Activated naive CD8-positive, alpha-beta T cell treated with anti-CD3 and anti-CD28 coated beads, Interleukin-2, amount 50 U/mL, for 24 hours (primary cell): ENCODE measurements around the gene TBC1D17.

Source experiments
- ATAC-seq: fragments of 150-1000 bp; cut with Tn5 transposase; one replicate; pipeline ENCODE4 v1.10.0; 2021
- DNase-seq: peaks from one replicate; pipeline ENCODE4 v3.0.0; 2021
- H3K27ac Mint-ChIP-seq: one replicate; pipeline ENCODE4 v1.8.0; 2021; ENCODE audit warnings: mild to moderate bottlenecking, mixed read lengths
- H3K27me3 Mint-ChIP-seq: one replicate; pipeline ENCODE4 v1.8.0; 2021; ENCODE audit warnings: mixed read lengths
- H3K36me3 Mint-ChIP-seq: one replicate; pipeline ENCODE4 v1.8.0; 2021; ENCODE audit warnings: low read depth, mixed read lengths
- H3K4me1 Mint-ChIP-seq: one replicate; pipeline ENCODE4 v1.8.0; 2021; ENCODE audit warnings: mixed read lengths
- H3K4me3 Mint-ChIP-seq: one replicate; pipeline ENCODE4 v1.8.0; 2021; ENCODE audit warnings: mild to moderate bottlenecking, moderate library complexity, mixed read lengths
- H3K9me3 Mint-ChIP-seq: one replicate; pipeline ENCODE4 v1.8.0; 2021; ENCODE audit warnings: mixed read lengths

The TBC1D17 gene

DNA sequence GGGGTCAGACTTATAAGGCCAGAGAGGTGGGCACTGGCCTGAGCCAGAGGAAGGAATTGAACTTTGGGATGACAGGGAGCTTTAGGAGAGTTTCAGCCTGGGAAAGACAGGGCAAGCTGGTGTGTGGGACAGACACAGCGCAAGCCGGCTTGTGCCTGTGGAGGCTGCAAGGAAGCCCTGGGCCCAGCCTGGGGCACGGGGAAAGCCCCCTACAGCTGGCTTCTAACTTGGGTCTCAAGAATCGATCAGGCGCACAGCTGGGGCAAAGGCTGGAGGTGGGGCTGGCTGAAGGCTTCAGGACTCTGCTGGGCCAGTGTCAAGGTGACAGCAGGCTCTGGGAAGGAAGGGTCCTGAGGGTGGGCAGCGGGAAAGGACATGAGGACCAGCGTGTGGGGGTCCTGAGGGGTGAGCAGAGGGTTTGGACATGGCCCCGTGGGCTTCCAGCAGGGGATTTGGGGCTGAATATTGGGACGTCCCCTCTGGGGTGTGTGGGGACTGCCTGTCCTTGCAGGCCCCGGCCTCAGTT lies 23.6 kb upstream of the TBC1D17 start:
- ATAC-seq, result no peak
- H3K9me3 Mint-ChIP-seq, result peaks cover 9% of the 10 kb centered on the region
- peaks cover 16% of the 10 kb centered on the region for H3K36me3 Mint-ChIP-seq
- no peak for DNase-seq
- no peaks in the 10 kb centered on the region for H3K27me3 Mint-ChIP-seq
- H3K4me1 Mint-ChIP-seq, result peaks cover 38% of the 10 kb centered on the region
- no peak overlapping the region for H3K27ac Mint-ChIP-seq
- H3K4me3 Mint-ChIP-seq, result no peak overlapping the region

DNA sequence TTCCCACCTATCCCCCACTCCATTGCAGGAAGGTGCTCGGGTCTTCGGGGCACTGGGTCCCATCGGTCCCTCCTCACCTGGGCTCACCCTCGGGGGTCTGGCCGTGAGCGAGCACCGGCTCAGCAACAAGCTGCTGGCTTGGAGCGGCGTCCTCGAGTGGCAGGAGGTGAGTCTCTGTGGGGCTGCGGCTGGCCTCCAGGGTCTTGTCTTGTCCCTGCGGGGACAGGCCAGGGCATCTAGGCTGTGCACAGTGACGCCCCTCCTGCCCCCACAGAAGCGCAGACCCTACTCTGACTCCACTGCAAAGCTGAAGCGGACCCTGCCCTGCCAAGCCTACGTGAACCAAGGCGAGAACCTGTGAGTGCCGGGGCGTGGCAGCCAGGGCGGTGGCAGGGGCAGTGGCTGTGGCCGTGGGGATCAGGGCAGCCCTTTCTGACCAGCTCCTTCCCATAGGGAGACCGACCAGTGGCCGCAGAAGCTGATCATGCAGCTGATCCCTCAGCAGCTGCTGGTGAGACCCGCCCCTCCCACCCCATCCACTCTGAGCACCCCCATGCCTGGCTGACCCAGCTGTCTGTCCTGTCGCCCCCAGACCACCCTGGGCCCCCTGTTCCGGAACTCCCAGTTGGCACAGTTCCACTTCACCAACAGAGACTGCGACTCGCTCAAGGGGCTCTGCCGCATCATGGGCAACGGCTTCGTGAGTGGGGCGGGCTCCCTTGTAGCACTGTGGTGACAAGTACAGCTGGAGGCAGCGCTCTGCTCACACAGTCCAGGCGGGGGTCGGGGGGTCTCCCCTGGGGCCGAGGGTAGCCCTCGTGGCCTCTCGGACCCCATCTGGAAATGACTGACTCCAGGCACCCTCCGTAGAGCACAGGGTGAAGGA lies 22.9 kb upstream of the TBC1D17 start:
- DNase-seq (no peak), ATAC-seq (no peak)
- Mint-ChIP-seq H3K27me3 (no peaks in the 10 kb centered on the region), H3K4me1 (peaks cover 32% of the 10 kb centered on the region), H3K36me3 (peaks cover 15% of the 10 kb centered on the region), H3K27ac (no peak overlapping the region), H3K4me3 (no peak overlapping the region), H3K9me3 (peaks cover 5% of the 10 kb centered on the region)

DNA sequence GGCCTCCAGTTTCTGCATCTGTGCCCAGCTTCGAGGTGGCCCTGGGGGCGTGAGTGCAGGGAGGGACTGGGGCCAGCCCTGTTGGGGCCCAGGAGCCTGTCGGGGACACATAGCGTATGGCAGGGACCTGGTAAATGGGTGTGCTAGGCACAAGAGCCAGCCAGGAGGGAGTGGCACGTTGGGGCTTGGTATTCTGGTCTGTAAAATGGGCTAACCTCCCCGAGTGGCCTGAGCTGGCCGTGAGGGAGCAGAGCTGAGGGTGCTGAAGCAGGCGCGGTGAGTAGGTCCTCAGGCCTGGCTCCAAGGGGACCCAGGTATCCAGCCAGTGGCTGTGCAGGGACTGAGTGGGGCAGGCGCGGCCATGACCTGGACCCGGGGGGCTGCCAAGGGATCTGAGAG lies 22.2 kb upstream of the TBC1D17 start:
- H3K4me3 Mint-ChIP-seq, result no peak overlapping the region
- no peaks in the 10 kb centered on the region for H3K9me3 Mint-ChIP-seq
- no peak for DNase-seq
- peak overlapping the region; percentile 22 for H3K27ac Mint-ChIP-seq
- H3K4me1 Mint-ChIP-seq, result peaks cover 26% of the 10 kb centered on the region
- ATAC-seq, result no peak
- H3K36me3 Mint-ChIP-seq, result peaks cover 18% of the 10 kb centered on the region
- no peaks in the 10 kb centered on the region for H3K27me3 Mint-ChIP-seq

DNA sequence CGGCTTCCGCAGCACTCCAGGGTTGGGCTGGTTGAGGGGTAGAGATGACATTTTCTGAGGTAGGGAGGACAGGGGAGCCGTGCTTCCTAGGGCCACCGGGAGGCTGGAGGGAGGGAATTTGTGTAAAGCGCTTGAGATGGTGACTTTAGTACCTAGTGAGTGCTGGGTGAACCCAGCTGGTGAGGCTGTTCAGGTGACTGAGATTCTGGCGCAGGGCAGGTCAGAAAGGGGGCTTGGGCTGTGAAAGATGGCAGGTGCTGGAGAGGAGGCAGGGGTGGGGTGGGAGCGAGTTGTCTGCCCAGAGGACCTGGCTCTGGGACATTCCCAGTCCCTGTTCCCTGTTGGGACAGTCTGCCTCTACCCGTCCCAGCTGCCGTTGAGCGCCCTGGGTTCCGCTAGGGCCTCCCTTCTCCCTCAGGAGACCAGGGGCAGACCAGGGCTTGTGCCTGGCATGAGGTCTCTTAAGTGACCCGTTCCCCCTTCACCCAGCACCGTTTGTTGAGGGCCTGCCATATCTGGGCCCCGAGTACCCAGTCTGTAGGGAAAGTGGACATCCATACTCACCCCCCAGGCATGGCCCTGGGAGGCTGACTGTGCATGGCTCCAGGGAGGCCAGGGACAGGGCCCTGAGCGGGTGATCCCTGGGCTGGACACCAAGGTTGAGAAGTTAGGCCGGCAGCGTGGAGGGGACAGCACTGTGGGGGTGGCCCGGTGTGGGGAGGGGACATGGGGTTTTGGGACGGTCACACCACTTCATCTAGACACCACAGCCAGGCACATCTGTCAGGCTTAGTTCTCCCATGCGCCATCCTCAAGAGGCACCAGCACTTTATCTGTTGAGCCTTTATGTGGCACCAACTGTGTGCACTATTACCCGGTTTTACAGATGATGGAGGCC lies 21.6 kb upstream of the TBC1D17 start:
- DNase-seq (no peak), ATAC-seq (no peak)
- peaks cover 19% of the 10 kb centered on the region for H3K36me3 Mint-ChIP-seq
- H3K9me3 Mint-ChIP-seq, result no peaks in the 10 kb centered on the region
- no peak overlapping the region for H3K4me3 Mint-ChIP-seq
- H3K4me1 Mint-ChIP-seq, result peaks cover 21% of the 10 kb centered on the region
- no peaks in the 10 kb centered on the region for H3K27me3 Mint-ChIP-seq
- H3K27ac Mint-ChIP-seq, result peak overlapping the region; percentile 22

DNA sequence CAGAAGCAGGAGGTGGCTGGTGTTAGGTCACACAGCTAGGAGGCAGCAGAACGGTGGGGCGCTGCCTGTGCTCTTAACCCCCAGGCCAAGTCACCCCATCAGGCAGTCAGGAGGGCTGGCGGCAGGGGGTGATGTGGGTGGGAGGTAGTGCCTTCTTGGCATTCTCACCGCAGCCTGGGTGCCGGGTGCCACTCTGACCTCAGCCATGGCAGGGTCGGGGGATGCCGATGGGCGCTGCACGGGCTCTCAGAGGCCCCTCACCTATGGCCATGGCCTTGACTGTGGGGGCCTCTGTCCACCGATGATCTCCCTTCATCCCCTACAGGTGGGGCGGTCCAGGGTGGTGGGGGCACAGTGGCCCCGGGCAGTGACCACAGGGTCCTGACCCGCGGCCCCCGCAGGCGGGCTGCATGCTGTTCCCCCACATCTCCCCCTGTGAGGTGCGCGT lies 20.9 kb upstream of the TBC1D17 start:
- H3K36me3 Mint-ChIP-seq, result peaks cover 19% of the 10 kb centered on the region
- ATAC-seq (no peak), DNase-seq (no peak)
- peaks cover 21% of the 10 kb centered on the region for H3K4me1 Mint-ChIP-seq
- H3K9me3 Mint-ChIP-seq, result no peaks in the 10 kb centered on the region
- no peak overlapping the region for H3K27ac Mint-ChIP-seq
- H3K27me3 Mint-ChIP-seq, result no peaks in the 10 kb centered on the region
- no peak overlapping the region for H3K4me3 Mint-ChIP-seq

DNA sequence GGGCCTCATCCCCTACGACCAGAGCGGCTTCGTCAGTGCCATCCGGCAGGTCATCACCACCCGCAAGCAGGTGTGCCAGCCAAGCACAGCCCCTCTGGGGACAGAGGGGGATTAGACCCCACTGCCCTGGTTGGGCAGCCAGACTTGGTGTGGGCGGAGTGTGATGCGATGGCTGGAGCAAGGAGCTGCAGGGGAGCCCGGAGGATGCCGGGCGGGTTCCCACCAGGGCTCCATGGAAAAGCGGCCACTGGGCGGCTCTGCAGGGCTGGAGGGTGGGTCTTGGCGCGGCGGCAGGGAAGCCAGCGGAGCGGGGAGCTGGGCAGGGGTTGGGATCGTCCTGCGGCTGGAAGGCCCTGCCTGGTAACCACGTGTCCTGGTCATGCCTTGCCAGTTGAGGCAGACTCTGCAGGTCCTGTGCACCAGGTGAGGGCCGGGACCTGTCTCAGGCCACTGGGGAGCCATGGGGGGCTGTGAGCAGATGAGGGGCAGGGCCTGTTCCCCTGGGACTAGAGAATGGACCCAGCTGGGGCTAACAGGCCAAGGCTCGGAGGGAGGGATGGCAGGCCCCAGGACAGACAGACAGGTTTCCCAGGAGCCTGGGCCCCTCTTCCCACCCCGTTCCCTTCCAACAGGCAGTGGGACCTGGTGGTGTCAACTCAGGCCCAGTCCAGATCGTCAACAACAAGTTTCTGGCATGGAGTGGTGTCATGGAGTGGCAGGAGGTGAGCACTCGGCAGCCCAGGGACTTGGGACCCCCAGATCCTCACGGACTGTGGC lies 20.3 kb upstream of the TBC1D17 start:
- ATAC-seq (no peak), DNase-seq (no peak)
- Mint-ChIP-seq H3K4me3 (no peak overlapping the region), H3K9me3 (no peaks in the 10 kb centered on the region), H3K36me3 (peaks cover 22% of the 10 kb centered on the region), H3K27me3 (no peaks in the 10 kb centered on the region), H3K4me1 (peaks cover 16% of the 10 kb centered on the region), H3K27ac (no peak overlapping the region)

DNA sequence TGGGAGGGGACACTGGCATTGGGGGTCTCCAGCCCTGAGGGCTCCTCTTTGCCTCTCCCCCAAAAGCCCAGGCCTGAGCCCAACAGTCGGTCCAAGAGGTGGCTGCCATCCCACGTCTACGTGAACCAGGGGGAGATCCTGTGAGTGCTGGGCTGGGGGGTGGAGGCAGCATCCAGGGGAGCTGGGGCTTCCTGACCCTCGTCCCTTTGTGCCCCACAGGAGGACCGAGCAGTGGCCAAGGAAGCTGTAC lies 19.7 kb upstream of the TBC1D17 start:
- Mint-ChIP-seq H3K27ac (no peak overlapping the region), H3K36me3 (peaks cover 18% of the 10 kb centered on the region), H3K27me3 (no peaks in the 10 kb centered on the region), H3K4me1 (peaks cover 11% of the 10 kb centered on the region), H3K9me3 (no peaks in the 10 kb centered on the region), H3K4me3 (no peak overlapping the region)
- no peak for ATAC-seq
- DNase-seq, result no peak

DNA sequence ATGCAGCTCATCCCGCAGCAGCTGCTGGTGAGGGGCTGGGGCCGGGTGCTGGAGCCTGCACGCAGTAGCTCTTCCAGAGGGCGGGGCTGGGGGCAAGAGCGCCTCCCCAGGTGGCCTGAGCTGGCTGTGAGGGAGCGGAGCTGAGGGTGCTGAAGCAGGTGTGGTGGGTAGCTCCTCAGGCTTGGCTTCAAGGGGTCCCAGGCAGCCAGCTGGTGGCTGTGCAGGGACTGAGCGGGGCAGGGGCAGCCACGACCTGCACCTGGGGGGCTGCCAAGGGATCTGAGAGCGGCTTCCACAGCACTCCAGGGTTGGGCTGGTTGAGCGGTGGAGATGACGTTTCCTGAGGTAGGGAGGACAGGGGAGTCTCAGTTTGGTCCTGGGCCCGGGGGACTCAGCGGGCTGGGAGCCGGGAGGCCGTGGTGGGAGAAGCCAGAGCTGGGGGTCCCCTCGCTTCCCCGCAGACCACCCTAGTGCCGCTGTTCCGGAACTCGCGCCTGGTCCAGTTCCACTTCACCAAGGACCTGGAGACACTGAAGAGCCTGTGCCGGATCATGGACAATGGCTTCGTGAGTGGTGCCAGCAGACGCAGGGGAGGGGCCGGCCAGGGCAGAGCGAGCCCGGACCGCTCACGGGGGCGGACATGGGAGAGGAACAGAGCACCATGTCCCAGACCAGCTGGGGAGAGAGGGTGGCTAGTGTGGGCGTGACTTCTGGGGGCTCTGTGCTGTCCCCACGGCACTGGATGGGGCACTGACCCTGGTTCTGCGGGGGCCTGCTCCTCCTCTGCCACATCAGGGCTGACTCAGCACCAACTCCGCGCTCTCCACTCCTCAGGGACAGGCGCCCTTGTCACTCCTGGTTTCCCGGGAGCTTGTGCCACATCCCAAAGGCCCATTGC lies 19.2 kb upstream of the TBC1D17 start:
- DNase-seq (no peak), ATAC-seq (no peak)
- H3K27ac Mint-ChIP-seq, result no peak overlapping the region
- peaks cover 19% of the 10 kb centered on the region for H3K36me3 Mint-ChIP-seq
- H3K9me3 Mint-ChIP-seq, result no peaks in the 10 kb centered on the region
- H3K4me3 Mint-ChIP-seq, result no peak overlapping the region
- peaks cover 5% of the 10 kb centered on the region for H3K4me1 Mint-ChIP-seq
- H3K27me3 Mint-ChIP-seq, result no peaks in the 10 kb centered on the region

DNA sequence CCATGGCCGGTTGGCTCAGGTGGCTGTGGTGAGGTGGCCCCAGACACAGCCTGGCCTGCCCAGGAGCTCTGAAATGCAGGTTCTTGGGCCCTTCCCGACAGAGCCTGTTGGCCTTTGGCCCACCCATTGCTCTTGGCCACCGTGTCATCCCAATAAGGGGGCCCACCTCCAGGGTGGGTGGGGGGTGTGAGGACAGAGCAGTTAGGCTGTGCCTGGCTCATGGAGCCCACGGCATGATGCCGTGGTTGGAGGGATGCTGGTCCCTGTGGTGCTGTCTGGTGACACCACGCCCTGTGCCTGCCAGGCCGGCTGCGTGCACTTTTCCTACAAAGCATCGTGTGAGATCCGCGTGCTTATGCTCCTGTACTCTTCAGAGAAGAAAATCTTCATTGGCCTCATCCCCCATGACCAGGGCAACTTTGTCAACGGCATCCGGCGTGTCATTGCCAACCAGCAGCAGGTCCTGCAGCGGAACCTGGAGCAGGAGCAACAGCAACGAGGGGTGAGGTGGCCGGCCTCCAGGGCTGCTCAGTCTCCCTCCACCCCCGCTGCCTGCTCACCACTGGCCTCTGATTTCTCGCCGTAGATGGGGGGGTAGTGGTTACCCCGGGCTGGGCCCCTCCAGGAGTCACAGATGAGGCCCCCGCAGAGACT lies 17.7 kb upstream of the TBC1D17 start:
- DNase-seq (no peak), ATAC-seq (no peak)
- H3K27ac Mint-ChIP-seq, result no peak overlapping the region
- H3K36me3 Mint-ChIP-seq, result peaks cover 27% of the 10 kb centered on the region
- no peak overlapping the region for H3K4me3 Mint-ChIP-seq
- no peaks in the 10 kb centered on the region for H3K9me3 Mint-ChIP-seq
- H3K27me3 Mint-ChIP-seq, result no peaks in the 10 kb centered on the region
- peaks cover under 1% of the 10 kb centered on the region for H3K4me1 Mint-ChIP-seq

DNA sequence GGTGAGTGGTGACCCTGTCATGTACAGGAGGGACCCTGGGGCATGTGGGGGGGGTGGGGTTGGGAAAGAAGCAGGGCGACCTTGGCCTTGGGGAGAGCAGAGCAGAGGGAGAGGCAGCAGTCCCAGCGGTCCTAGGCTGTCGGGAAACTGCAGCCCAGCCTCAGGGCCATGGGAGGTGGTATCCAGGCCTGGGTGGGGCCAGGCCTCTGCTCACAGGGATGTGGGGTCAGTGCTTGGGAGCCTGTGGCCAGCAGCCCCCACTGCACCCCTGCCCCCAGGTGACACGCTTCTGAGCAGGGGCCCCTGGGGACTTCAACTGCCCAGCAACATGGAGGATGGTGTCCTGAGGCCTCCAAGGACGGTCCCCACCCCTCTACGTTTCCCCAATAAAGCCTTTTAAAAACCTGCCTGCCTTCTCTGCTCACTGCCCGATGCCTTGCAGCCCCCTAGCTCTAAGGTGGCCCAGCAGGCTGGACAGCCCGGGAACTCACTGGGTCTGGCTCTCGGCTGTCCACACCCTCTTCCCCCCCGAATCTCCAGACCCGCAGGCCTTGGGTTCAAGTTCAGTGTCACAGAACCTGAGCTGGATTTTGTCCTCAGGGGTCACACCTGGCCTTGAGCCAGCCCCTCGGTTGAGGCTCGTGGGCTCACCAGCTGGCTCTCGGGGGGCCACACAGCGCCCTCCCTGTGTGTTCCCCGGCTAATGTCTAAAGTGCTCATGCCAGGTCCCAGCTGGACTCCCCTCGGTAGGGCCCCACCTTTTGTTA lies 17.0 kb upstream of the TBC1D17 start:
- ATAC-seq, result no peak
- Mint-ChIP-seq H3K27ac (no peak overlapping the region), H3K27me3 (no peaks in the 10 kb centered on the region), H3K4me3 (no peak overlapping the region), H3K4me1 (peaks cover 7% of the 10 kb centered on the region), H3K36me3 (peaks cover 28% of the 10 kb centered on the region), H3K9me3 (no peaks in the 10 kb centered on the region)
- DNase-seq, result no peak

DNA sequence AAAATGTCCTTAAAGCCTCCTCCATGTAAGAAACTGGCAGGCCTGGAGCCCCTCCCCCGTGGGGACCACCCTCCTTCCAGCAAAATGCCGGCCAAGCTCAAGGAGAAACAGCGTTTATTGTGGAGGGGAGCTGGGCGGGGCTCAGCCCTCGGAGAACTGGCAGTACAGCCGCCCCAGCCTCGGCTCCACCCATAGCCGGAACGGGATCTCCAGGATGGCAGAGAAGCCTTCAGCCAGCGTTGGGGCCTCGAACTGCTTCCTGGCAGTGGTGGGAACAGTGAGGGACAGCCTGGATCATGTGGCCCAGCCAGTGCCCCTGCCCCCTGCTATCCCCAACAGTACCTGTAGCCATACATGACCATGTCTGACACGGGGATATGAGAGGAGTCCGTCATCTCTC lies 16.4 kb upstream of the TBC1D17 start:
- H3K9me3 Mint-ChIP-seq, result no peaks in the 10 kb centered on the region
- no peak overlapping the region for H3K4me3 Mint-ChIP-seq
- ATAC-seq (no peak), DNase-seq (no peak)
- peaks cover 13% of the 10 kb centered on the region for H3K4me1 Mint-ChIP-seq
- peaks cover 29% of the 10 kb centered on the region for H3K36me3 Mint-ChIP-seq
- no peaks in the 10 kb centered on the region for H3K27me3 Mint-ChIP-seq
- H3K27ac Mint-ChIP-seq, result no peak overlapping the region

DNA sequence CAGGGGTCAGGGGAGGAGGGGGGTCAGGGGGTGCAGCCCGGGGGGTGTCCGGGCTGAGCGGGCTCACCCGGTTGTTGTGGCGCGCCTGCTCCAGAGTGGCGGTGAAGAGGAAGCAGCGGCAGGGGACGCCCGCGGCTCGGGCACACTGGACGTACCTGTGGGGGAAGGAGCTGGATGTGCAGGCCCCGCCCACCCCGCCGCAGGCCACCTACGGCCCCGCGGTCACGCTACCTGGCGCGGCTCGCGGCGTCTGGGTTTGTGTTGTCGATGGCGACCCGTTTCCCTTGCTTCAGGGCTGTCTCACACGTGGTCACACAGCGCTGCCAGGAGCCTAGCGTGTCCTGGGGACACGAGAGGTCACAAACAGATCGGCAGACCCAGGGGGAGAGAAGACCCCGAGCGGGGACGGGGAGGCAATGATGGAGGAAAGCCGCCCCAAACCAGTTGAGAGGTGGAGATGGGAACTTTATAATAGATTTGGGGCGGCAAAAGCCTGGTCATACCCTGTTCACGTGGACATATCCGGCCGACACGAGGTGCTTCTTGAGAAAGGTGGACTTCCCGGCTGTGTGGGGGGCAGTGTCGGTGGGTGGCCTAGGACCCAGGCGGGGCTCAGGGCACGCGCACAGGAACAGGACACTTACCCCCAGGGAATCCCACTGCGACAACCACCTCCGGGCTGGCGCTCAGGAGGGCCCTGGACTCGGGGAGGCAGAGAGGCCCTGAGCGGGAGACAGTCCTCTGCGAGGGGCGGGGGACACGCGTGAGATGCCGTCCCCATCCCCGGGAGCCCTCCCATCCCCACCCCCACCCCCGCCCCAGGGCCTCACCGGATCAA lies 15.7 kb upstream of the TBC1D17 start:
- Mint-ChIP-seq H3K36me3 (peaks cover 33% of the 10 kb centered on the region), H3K27me3 (no peaks in the 10 kb centered on the region), H3K9me3 (no peaks in the 10 kb centered on the region), H3K27ac (no peak overlapping the region), H3K4me1 (peaks cover 20% of the 10 kb centered on the region), H3K4me3 (no peak overlapping the region)
- ATAC-seq (no peak), DNase-seq (no peak)
